NCI-H2227 (cell line): Measurements from ENCODE around the gene TBCD.

ENCODE experiments used
- DNase-seq: peaks from one replicate; lab custom pipeline; 2025; ENCODE audit not compliant: unreplicated experiment; lab: John Stamatoyannopoulos, UW

The TBCD gene

GRCh38 chr17:82918508-82918907 is 166.6 kb downstream of the TBCD start:
- no peak for DNase-seq

- no peak for DNase-seq
Measured at GRCh38 chr17:82920150-82920549, 168.3 kb downstream of the TBCD start.

GRCh38 chr17:82920715-82921114 is 168.8 kb downstream of the TBCD start:
- DNase-seq = no peak

- DNase-seq = no peak
Measured at GRCh38 chr17:82921426-82921825, 169.6 kb downstream of the TBCD start.

- no peak for DNase-seq
Measured at GRCh38 chr17:82922646-82923045, 170.8 kb downstream of the TBCD start.

- no peak for DNase-seq
Measured at GRCh38 chr17:82923366-82924113, 171.7 kb downstream of the TBCD start.

- no peak for DNase-seq
Measured at GRCh38 chr17:82924214-82924613, 172.3 kb downstream of the TBCD start.

- no peak for DNase-seq
Measured at GRCh38 chr17:82924812-82925211, 172.9 kb downstream of the TBCD start.

GRCh38 chr17:82925336-82925735 is 173.5 kb downstream of the TBCD start:
- DNase-seq = no peak

- no peak for DNase-seq
Measured at GRCh38 chr17:82926081-82926480, 174.2 kb downstream of the TBCD start.

- DNase-seq = no peak
Measured at GRCh38 chr17:82926716-82927115, 174.9 kb downstream of the TBCD start.

GRCh38 chr17:82927311-82927660 is 175.4 kb downstream of the TBCD start:
- DNase-seq = no peak

GRCh38 chr17:82927661-82928601 is 176.1 kb downstream of the TBCD start:
- no peak for DNase-seq

GRCh38 chr17:82929011-82929622 is 177.3 kb downstream of the TBCD start:
- no peak for DNase-seq

- no peak for DNase-seq
Measured at GRCh38 chr17:82929676-82930042, 177.8 kb downstream of the TBCD start.

- DNase-seq = no peak
Measured at GRCh38 chr17:82930043-82930923, 178.4 kb downstream of the TBCD start.

- no peak for DNase-seq
Measured at GRCh38 chr17:82930924-82931698, 179.2 kb downstream of the TBCD start.

GRCh38 chr17:82931699-82932517 is 180.0 kb downstream of the TBCD start:
- DNase-seq = no peak
